HL-60 (cell line): Measurements from ENCODE around the gene ADIPOR2.

ENCODE experiments used
- GABPA ChIP-seq: IDR thresholded peaks from 2 replicates; pipeline ENCODE4 v1.6.1; 2012; ENCODE audit warnings: low read depth
- POLR2AphosphoS5 ChIP-seq: IDR thresholded peaks from 2 replicates; pipeline ENCODE4 v1.6.1; 2012; ENCODE audit warnings: low read depth
- SPI1 ChIP-seq: IDR thresholded peaks from 2 replicates; pipeline ENCODE4 v1.6.1; 2012; ENCODE audit warnings: low read depth, mild to moderate bottlenecking, borderline replicate concordance
- TF ChIP-seq, protein P1 (sequence below): IDR thresholded peaks from 2 replicates; pipeline ENCODE4 v1.6.1; 2012; ENCODE audit warnings: low read depth; ENCODE audit not compliant: insufficient replicate concordance
- TF ChIP-seq, protein P2 (sequence below): IDR thresholded peaks from one replicate; pipeline ENCODE4 v1.5.1; 2011; ENCODE audit warnings: low read length, control low read depth, inconsistent platforms; ENCODE audit not compliant: insufficient read depth

DNA sequence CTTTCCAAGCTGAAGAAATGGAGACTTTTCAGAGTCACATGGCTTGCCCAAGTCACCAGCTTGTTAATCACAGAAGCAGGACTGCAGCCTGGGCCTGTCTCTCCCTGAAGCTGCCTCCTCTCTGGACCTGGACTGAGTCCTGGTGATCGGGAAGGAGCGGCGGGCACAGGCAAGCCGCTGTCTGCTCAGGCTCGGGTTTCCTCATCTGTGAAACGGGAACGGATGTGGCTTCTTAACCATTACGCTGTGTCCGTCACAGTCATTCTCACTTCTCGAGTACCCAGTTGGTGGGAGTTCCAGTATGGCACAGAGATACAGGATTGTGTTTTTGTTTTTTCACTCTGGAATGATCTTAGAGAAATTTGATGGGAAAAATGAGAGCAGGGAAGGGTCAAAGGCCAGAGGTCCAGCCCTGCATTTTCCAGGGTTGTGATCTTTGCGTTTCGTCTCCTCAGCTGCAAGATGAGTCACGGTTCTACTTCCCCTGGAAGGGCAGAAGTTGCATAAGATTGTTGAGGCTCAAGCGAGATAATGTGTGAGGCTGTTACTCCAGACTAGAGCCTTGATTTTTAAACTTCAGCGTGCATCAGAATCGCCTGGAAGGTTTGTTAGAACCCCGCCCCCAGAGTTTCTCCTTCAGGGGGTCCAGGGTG, 121.9 kb downstream of the ADIPOR2 start:
- TF ChIP-seq POLR2AphosphoS5, result peak; percentile 85
- peak; percentile 65 for TF ChIP-seq GABPA
- TF ChIP-seq, protein P1, sequence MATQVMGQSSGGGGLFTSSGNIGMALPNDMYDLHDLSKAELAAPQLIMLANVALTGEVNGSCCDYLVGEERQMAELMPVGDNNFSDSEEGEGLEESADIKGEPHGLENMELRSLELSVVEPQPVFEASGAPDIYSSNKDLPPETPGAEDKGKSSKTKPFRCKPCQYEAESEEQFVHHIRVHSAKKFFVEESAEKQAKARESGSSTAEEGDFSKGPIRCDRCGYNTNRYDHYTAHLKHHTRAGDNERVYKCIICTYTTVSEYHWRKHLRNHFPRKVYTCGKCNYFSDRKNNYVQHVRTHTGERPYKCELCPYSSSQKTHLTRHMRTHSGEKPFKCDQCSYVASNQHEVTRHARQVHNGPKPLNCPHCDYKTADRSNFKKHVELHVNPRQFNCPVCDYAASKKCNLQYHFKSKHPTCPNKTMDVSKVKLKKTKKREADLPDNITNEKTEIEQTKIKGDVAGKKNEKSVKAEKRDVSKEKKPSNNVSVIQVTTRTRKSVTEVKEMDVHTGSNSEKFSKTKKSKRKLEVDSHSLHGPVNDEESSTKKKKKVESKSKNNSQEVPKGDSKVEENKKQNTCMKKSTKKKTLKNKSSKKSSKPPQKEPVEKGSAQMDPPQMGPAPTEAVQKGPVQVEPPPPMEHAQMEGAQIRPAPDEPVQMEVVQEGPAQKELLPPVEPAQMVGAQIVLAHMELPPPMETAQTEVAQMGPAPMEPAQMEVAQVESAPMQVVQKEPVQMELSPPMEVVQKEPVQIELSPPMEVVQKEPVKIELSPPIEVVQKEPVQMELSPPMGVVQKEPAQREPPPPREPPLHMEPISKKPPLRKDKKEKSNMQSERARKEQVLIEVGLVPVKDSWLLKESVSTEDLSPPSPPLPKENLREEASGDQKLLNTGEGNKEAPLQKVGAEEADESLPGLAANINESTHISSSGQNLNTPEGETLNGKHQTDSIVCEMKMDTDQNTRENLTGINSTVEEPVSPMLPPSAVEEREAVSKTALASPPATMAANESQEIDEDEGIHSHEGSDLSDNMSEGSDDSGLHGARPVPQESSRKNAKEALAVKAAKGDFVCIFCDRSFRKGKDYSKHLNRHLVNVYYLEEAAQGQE, result no peak
- TF ChIP-seq, protein P2, sequence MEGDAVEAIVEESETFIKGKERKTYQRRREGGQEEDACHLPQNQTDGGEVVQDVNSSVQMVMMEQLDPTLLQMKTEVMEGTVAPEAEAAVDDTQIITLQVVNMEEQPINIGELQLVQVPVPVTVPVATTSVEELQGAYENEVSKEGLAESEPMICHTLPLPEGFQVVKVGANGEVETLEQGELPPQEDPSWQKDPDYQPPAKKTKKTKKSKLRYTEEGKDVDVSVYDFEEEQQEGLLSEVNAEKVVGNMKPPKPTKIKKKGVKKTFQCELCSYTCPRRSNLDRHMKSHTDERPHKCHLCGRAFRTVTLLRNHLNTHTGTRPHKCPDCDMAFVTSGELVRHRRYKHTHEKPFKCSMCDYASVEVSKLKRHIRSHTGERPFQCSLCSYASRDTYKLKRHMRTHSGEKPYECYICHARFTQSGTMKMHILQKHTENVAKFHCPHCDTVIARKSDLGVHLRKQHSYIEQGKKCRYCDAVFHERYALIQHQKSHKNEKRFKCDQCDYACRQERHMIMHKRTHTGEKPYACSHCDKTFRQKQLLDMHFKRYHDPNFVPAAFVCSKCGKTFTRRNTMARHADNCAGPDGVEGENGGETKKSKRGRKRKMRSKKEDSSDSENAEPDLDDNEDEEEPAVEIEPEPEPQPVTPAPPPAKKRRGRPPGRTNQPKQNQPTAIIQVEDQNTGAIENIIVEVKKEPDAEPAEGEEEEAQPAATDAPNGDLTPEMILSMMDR, result no peak
- TF ChIP-seq SPI1, result peak; percentile 61; the same call in 1 of the 2 replicates
